K562 (cell line): ENCODE data around the gene C6orf89. TPM values are rescaled to one million over a fixed set of nuclear protein-coding genes. Genes with fewer than 3 reads are reported as not detected.

Experiments
- ATAC-seq: fragments of 200-7000 bp; cut with Tn5 transposase; 3 replicates; pipeline ENCODE4 v1.9.1; 2020; ENCODE audit warnings: moderate library complexity
- BruUV-seq: library from RNA; stranded (reverse); fragments of 400-500 nt; replicated peaks from 2 replicates; lab custom pipeline; 2021; lab: Mats Ljungman, UMichigan
- CTCF ChIA-PET: fragments of 300-600 bp; formaldehyde crosslinking; extraction: SDS; loops from one replicate; lab custom pipeline; 2021; ENCODE audit warnings: low intra/inter-chr PET ratio; lab: Yijun Ruan, JAX
- POLR2A ChIA-PET: fragments of 300-600, 350-650 bp; sonication (Branson Sonifier 250); formaldehyde crosslinking; extraction: SDS; loops from one replicate; lab custom pipeline; 2021; ENCODE audit warnings: antibody characterized with exemption, inconsistent platforms; lab: Yijun Ruan, JAX
- DNase-seq, 4 experiments: peaks; one replicate each; pipeline versions ENCODE4 v3.0.0 to v3.0.0-alpha.2; 2011 to 2018; ENCODE audit warnings: low spot score in 3 of 4, mixed read lengths in 3 of 4; ENCODE audit errors: extremely low read depth in 1 of 4
- FAIRE-seq: peaks from 2 replicates; lab custom pipeline; 2011; peaks lifted over from hg19 to GRCh38; lab: Jason Lieb, UNC
- H2AFZ ChIP-seq: 2 replicates; pipeline ENCODE4 v1.6.0; 2011; ENCODE audit warnings: low read depth, low read length, control low read depth, inconsistent platforms
- H3K27ac ChIP-seq: fragments of 200-600 bp; 3 replicates; pipeline ENCODE4 v1.8.0; 2011; ENCODE audit warnings: low read depth, mild to moderate bottlenecking, control low read depth, inconsistent platforms, low read length, moderate library complexity, mixed read lengths; ENCODE audit errors: extremely low read depth
- H3K27me3 ChIP-seq, 2 experiments: fragments of 300-600 bp in 1 of 2; 2 replicates in 1 of 2; 3 replicates in 1 of 2; pipeline versions ENCODE4 v1.6.0 to v1.8.0; 2011; ENCODE audit warnings: inconsistent platforms in 2 of 2, low read length in 2 of 2, mild to moderate bottlenecking in 1 of 2, mixed read lengths in 1 of 2, moderate library complexity in 1 of 2; ENCODE audit not compliant: control insufficient read depth in 2 of 2, insufficient read depth in 2 of 2
- H3K36me3 ChIP-seq: fragments of 300-600 bp; 3 replicates; pipeline ENCODE4 v1.8.0; 2011; ENCODE audit warnings: mild to moderate bottlenecking, low read length, inconsistent platforms; ENCODE audit not compliant: control insufficient read depth, insufficient read depth
- H3K4me1 ChIP-seq, 2 experiments: fragments of 200-600 bp in 1 of 2; replicated peaks in 1 of 2; 2 replicates in 1 of 2; 3 replicates in 1 of 2; pipeline versions ENCODE4 v1.5.1 to v1.8.0; 2011; ENCODE audit warnings: inconsistent platforms in 2 of 2, low read length in 2 of 2, mild to moderate bottlenecking in 1 of 2, mixed read lengths in 1 of 2, moderate library complexity in 1 of 2; ENCODE audit not compliant: control insufficient read depth in 2 of 2, insufficient read depth in 2 of 2
- H3K4me2 ChIP-seq: 2 replicates; pipeline ENCODE4 v1.6.1; 2011; ENCODE audit warnings: low read length, control low read depth, inconsistent platforms, mixed read lengths; ENCODE audit not compliant: insufficient read depth
- H3K4me3 ChIP-seq: fragments of 200-600 bp; sonication (generic), shearing (Covaris generic); 2 replicates; pipeline ENCODE4 v1.5.1; 2016; ENCODE audit warnings: control low read depth, inconsistent platforms
- H3K79me2 ChIP-seq: fragments of 200-600 bp; 3 replicates; pipeline ENCODE4 v1.8.0; 2011; ENCODE audit warnings: low read length, inconsistent platforms; ENCODE audit not compliant: control insufficient read depth, insufficient read depth
- H3K9ac ChIP-seq, 2 experiments: 2 replicates each; pipeline versions ENCODE4 v1.6.0 to v1.6.1; 2011; ENCODE audit warnings: low read depth in 2 of 2, low read length in 2 of 2, control low read depth in 1 of 2, inconsistent platforms in 1 of 2, mild to moderate bottlenecking in 1 of 2, mixed read lengths in 1 of 2; ENCODE audit not compliant: insufficient read depth in 1 of 2
- H3K9me1 ChIP-seq: one replicate; pipeline ENCODE4 v1.6.0; 2011; ENCODE audit warnings: inconsistent platforms, mild to moderate bottlenecking, low read length, moderate library complexity; ENCODE audit not compliant: control insufficient read depth, insufficient read depth
- H3K9me3 ChIP-seq: replicated peaks from 2 replicates; pipeline ENCODE4 v1.5.1; 2011; ENCODE audit warnings: low read depth, low read length, inconsistent platforms; ENCODE audit not compliant: control insufficient read depth, insufficient read depth
- H4K20me1 ChIP-seq: replicated peaks from 2 replicates; pipeline ENCODE4 v1.6.1; 2011; ENCODE audit warnings: low read length, inconsistent platforms, mixed read lengths; ENCODE audit not compliant: control insufficient read depth, insufficient read depth
- ATF3 ChIP-seq, 2 experiments: fragments of 450-650 bp in 1 of 2; sonication (generic) in 1 of 2; formaldehyde crosslinking in 1 of 2; IDR thresholded peaks in 1 of 2; conservative IDR thresholded peaks in 1 of 2; 2 replicates each; pipeline versions ENCODE4 v1.6.1 to v1.8.1; 2016 to 2023; ENCODE audit warnings: mild to moderate bottlenecking in 2 of 2, moderate library complexity in 2 of 2, inconsistent platforms in 1 of 2, missing genetic modification reagents in 1 of 2
- EWSR1 ChIP-seq: fragments of 450-650 bp; IDR thresholded peaks from 2 replicates; pipeline ENCODE4 v1.6.1; 2018; ENCODE audit warnings: borderline replicate concordance, mild to moderate bottlenecking, low read depth, moderate library complexity; ENCODE audit not compliant: partially characterized antibody
- JUND ChIP-seq, 2 experiments: IDR thresholded peaks; 2 replicates in 1 of 2; 3 replicates in 1 of 2; pipeline ENCODE4 v1.6.1; 2011; ENCODE audit warnings: borderline replicate concordance in 2 of 2, low read depth in 2 of 2, low read length in 2 of 2, improper control_type of control experiment in 1 of 2, missing biosample characterization in 1 of 2, missing genetic modification characterization in 1 of 2, missing genetic modification reagents in 1 of 2
- MEF2D ChIP-seq: conservative IDR thresholded peaks from 2 replicates; pipeline ENCODE4 v1.6.1; 2016; ENCODE audit warnings: low read depth, missing genetic modification characterization, missing compliant biosample characterization
- NRF1 ChIP-seq, 2 experiments: fragments of 450-650 bp; IDR thresholded peaks in 1 of 2; conservative IDR thresholded peaks in 1 of 2; 2 replicates each; pipeline ENCODE4 v1.6.1; 2014; ENCODE audit warnings: mild to moderate bottlenecking in 2 of 2
- SETDB1 ChIP-seq: IDR thresholded peaks from one replicate; pipeline ENCODE4 v1.6.1; 2012; ENCODE audit warnings: low read length, control low read depth, inconsistent platforms
- SMARCB1 ChIP-seq: IDR thresholded peaks from 2 replicates; pipeline ENCODE4 v1.6.1; 2011; ENCODE audit warnings: improper control_type of control experiment, low read depth; ENCODE audit not compliant: insufficient read length
- SREBF2 ChIP-seq: sonication (generic); formaldehyde crosslinking; IDR thresholded peaks from 2 replicates; pipeline ENCODE4 v1.4.0; 2020; ENCODE audit warnings: mild to moderate bottlenecking, missing genetic modification reagents
- ZNF398 ChIP-seq: fragments of 250-450 bp; sonication (Bioruptor Pico); IDR thresholded peaks from 2 replicates; pipeline ENCODE4 v1.8.0; 2021; ENCODE audit warnings: moderate library complexity, mild to moderate bottlenecking, inconsistent platforms
- WGBS: fragments of 100-300 bp; shearing (Covaris generic); methylation state at CpG from one replicate; pipeline ENCODE4 v1.1.6; 2016; ENCODE audit warnings: low coverage, mixed read lengths; ENCODE audit not compliant: insufficient coverage; ENCODE audit errors: missing lambda C conversion rate; 5-methylcytosine and 5-hydroxymethylcytosine counted together
- in situ Hi-C: fragments of 300-500 bp; cut with MboI; formaldehyde crosslinking; loops from 4 replicates; pipeline ENCODE4 v1.15.0; 2018; ENCODE audit warnings: inconsistent platforms, mixed read lengths
- intact Hi-C: fragments of 100-400 bp; cut with micrococcal nuclease; formaldehyde crosslinking; loops from 2 replicates; pipeline ENCODE4 v1.14.2; 2022
- polyA plus RNA-seq, 8 experiments: library from polyadenylated mRNA; depleted of rRNA in 4 of 8; stranded (reverse) in 5 of 8; unstranded in 3 of 8; fragments of >200 nt; fragmentation: Nextera tagmentation in 2 of 8; fragmentation: Illumina TruSeq in 1 of 8; extraction: Ambion mirVana in 2 of 8; extraction: Trizol in 1 of 8; gene quantifications; 2 replicates each; pipeline versions ENCODE4 v1.2.1 to v1.2.3, GENCODE V29; 2011 to 2014; ENCODE audit warnings: inconsistent platforms in 1 of 8, missing spikeins in 1 of 8
- total RNA-seq, 7 experiments: library from RNA; depleted of rRNA in 6 of 7; stranded (reverse); fragments of >200 nt in 6 of 7; fragmentation: Illumina TruSeq in 2 of 7; extraction: Trizol in 2 of 7; gene quantifications; 2 replicates each; pipeline versions ENCODE4 v1.2.1 to v1.2.3, GENCODE V29; 2011 to 2021; ENCODE audit warnings: low replicate concordance in 1 of 7

C6orf89 gene
- total and polyA plus RNA-seq, 9 of the 15 experiments (the other 6 are each of a cell fraction or from before 2014, with no cell fraction given), result 35.2 to 111 (median 58.5) TPM

GRCh38 chr6:36920049-36920448, 34.3 kb downstream of the C6orf89 start:
- H3K9me1 ChIP-seq, result no peaks in the 10 kb centered on the region
- ATAC-seq (no peak), FAIRE-seq (no peak)
- no peaks in the 10 kb centered on the region for H3K79me2 ChIP-seq
- no peak overlapping the region for H3K4me2 ChIP-seq
- H3K9me3 ChIP-seq, result no peaks in the 10 kb centered on the region
- H3K4me3 ChIP-seq, result no peak overlapping the region
- intact Hi-C loops, result no loop called here
- H3K27me3 ChIP-seq, result no peaks in the 10 kb centered on the region
- BruUV-seq, result no TSS peak
- 79% methylated on average over 4 of the region's 4 CpGs for WGBS
- H3K9ac ChIP-seq, result no peak overlapping the region
- no peaks in the 10 kb centered on the region for H3K4me1 ChIP-seq
- TF ChIP-seq JUND (IDR thresholded peaks at IDR 0.05; ENCODE audit: borderline replicate concordance, low read depth, low read length), result peak; percentile 40; the same call in 1 of the 2 replicates
- no peak for TF ChIP-seq JUND (tag; IDR thresholded peaks at IDR 0.05; ENCODE audit: borderline replicate concordance, low read depth, low read length)
- peak; percentile 27; the same call in 1 of the 2 replicates for TF ChIP-seq ATF3 (IDR thresholded peaks at IDR 0.05)
- TF ChIP-seq ATF3 (CRISPR knock-in tag; conservative IDR thresholded peaks at IDR 0.05), result no peak
- no peak for TF ChIP-seq NRF1 (conservative IDR thresholded peaks at IDR 0.05 in 1 of 2, IDR thresholded peaks at IDR 0.05 in 1 of 2)
- TF ChIP-seq SMARCB1, result no peak
- no peak for TF ChIP-seq SREBF2 (CRISPR knock-in tag)
- TF ChIP-seq MEF2D, result no peak
- no peak for TF ChIP-seq SETDB1
- TF ChIP-seq ZNF398 (CRISPR knock-in tag), result no peak
- TF ChIP-seq EWSR1, result no peak
- TF ChIP-seq, all 486 proteins: peak for 2
- in situ Hi-C loops, result no loop called here
- Histone ChIP-seq H3K27ac (no peak overlapping the region), H4K20me1 (no peaks in the 10 kb centered on the region), H3K36me3 (peaks cover 91% of the 10 kb centered on the region), H2AFZ (no peak overlapping the region)
- ChIA-PET POLR2A (no interaction called here), CTCF (no interaction called here)
- DNase-seq, result no peak
